Stimulated activated CD8-positive, alpha-beta memory T cell treated with anti-CD3 and anti-CD28 coated beads, Interleukin-12 subunit alpha, Interleukin-12 subunit beta, amount 100 ng/mL, for 1 hour (primary cell): ENCODE measurements around the gene KIAA0232.

ENCODE experiments used
- DNase-seq: peaks from one replicate; pipeline ENCODE4 v3.0.0-alpha.2; 2020; ENCODE audit warnings: low read depth

KIAA0232 gene, protein sequence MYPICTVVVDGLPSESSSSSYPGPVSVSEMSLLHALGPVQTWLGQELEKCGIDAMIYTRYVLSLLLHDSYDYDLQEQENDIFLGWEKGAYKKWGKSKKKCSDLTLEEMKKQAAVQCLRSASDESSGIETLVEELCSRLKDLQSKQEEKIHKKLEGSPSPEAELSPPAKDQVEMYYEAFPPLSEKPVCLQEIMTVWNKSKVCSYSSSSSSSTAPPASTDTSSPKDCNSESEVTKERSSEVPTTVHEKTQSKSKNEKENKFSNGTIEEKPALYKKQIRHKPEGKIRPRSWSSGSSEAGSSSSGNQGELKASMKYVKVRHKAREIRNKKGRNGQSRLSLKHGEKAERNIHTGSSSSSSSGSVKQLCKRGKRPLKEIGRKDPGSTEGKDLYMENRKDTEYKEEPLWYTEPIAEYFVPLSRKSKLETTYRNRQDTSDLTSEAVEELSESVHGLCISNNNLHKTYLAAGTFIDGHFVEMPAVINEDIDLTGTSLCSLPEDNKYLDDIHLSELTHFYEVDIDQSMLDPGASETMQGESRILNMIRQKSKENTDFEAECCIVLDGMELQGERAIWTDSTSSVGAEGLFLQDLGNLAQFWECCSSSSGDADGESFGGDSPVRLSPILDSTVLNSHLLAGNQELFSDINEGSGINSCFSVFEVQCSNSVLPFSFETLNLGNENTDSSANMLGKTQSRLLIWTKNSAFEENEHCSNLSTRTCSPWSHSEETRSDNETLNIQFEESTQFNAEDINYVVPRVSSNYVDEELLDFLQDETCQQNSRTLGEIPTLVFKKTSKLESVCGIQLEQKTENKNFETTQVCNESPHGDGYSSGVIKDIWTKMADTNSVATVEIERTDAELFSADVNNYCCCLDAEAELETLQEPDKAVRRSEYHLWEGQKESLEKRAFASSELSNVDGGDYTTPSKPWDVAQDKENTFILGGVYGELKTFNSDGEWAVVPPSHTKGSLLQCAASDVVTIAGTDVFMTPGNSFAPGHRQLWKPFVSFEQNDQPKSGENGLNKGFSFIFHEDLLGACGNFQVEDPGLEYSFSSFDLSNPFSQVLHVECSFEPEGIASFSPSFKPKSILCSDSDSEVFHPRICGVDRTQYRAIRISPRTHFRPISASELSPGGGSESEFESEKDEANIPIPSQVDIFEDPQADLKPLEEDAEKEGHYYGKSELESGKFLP (N-terminal part only)

GRCh38 chr4:6782147-6782845, at the start of gene KIAA0232:
Gene KIAA0232, plus strand, starts transcription at chr4:6782727. Its CDS starts 41,727 bp downstream, at chr4:6824454.
- peak; percentile 79 for DNase-seq

GRCh38 chr4:6733358-6734164, 49.0 kb upstream of the KIAA0232 start:
- DNase-seq, result no peak

DNA sequence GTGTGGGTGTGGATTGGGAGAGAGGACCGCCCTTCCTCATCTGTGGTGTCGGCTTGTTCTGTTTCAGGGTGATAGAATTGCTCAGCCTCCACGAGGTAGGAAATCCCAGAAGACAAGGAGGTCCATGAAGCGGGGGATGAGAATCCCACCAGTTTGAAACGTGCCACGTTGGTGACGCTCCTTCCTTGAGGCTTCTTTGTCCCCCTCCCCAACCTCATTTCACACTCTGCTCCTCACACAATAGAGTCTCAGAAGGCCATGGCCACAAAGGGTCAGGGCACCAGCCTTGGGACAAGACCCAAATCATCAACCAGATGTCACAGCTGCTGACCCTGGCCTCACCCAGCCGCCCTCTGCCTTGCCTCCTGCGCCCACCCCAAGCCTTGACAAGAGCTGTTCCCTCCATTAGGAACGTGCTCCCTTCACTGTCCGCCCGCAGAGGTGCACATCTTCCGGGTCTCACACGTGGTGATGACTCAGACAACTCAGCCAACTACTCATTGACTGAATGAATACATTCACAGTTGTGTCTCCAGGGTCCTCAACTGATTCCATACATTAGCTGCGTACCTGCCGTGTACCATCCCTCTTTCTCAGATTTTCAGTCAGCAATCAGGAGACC, 48.3 kb upstream of the KIAA0232 start:
- no peak for DNase-seq

DNA sequence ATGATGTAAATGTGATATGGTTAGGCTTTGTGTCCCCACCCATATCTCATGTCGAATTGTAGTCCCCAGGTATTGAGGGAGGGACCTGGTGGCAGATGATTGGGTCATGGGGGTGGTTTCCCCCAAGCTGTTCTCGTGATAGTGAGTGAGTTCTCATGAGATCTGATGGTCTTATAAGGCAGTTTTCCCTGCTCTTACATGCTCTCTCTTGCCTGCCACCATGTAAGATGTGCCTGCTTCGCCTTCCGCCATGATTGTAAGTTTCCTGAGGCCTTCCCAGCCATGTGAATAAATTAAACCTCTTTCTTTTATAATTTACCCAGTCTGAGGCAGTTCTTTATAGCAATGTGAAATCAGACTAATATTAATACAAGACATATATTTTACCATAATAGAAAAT, 42.6 kb upstream of the KIAA0232 start:
- no peak for DNase-seq

DNA sequence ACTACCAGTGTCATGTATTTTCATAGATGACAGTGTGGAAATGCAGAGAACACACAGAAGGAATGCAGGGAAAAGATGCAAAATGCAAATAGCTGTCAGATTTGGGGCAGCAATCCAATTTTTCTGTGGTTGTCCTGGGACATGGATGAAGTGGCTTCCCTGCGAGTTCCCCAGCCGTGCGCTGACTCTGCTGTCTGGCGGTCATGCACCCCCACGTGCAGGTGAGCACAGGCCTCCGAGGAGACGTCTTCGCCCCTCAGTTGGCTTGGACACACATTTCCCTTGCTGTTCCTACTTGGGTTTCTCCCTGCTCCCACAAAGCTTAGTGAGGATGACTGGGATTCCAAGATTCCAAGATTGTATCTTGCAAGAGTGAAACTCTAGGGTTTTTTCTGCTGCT, 42.2 kb upstream of the KIAA0232 start:
- DNase-seq, result no peak

DNA sequence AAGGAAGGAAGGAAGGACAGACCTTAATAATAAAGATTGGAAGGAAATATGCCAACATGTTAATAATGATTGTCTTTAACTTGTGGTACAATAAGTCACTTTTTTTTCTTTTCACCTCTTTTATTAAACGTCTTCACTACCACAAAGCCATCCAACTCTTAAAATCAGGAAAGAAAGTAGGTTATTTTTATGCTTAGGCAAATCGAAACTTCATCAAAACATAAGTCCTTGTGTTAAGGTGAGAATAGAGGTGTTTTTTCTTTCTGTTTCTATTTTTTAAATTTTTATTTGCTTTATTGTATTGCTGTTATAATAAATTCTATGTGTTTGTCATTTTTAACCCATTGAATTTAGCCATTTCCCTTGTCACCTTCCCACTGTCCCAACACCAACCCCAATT, 40.0 kb upstream of the KIAA0232 start:
- DNase-seq, result no peak

- no peak for DNase-seq
These were observed 39.5 kb upstream of the KIAA0232 start for GRCh38 chr4:6742989-6743388.

- DNase-seq, result no peak
These were observed 35.7 kb upstream of the KIAA0232 start for GRCh38 chr4:6746721-6747293.

- no peak for DNase-seq
These were observed 35.1 kb upstream of the KIAA0232 start for GRCh38 chr4:6747294-6748051.

GRCh38 chr4:6748286-6748685, 34.2 kb upstream of the KIAA0232 start:
- DNase-seq, result no peak

- DNase-seq, result no peak
These were observed 33.0 kb upstream of the KIAA0232 start for GRCh38 chr4:6749340-6750171.

- no peak for DNase-seq
These were observed 32.0 kb upstream of the KIAA0232 start for GRCh38 chr4:6750286-6751221.

DNA sequence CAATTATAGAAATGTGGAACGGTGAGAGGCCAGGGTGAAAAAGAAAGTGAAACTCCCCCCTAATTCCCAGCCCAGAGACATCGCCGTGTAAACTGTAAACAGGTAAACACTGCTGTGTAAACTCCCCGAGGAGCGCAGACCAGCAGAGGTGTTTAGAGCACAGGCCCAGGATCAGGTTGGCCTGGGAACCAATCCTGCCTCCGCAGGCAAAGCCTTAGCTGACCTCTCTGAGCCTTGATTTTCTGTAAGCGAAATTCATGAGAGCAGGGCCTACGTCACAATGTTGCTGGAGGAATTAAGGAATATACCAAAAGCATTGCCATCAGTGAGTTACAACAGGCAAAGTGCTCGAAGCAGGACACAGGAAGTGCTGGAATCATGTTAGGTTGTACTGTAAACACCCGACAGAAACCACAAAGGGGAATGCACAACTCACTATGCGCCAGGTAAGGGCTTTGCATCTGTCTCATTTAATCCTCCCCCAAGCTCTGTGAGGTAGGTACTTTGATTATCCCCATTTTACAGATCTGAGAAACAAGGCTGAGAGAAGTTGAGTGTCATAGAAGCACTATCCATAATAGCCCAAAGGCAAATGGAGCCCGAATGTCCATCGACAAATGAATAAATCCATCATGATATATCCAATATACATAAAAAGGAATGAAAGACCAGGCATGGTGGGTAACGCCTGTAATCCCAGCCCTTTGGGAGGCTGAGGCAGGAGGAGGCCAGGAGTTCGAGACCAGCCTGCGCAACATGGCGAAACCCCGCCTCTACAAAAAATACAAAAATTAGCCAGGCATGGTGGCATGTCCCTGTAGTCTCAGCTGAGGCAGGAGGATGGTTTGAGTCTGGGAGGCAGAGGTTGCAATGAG, 30.7 kb upstream of the KIAA0232 start:
- no peak for DNase-seq

GRCh38 chr4:6752486-6752829, 30.1 kb upstream of the KIAA0232 start:
- DNase-seq, result no peak

GRCh38 chr4:6753103-6753560, 29.4 kb upstream of the KIAA0232 start:
- no peak for DNase-seq

DNA sequence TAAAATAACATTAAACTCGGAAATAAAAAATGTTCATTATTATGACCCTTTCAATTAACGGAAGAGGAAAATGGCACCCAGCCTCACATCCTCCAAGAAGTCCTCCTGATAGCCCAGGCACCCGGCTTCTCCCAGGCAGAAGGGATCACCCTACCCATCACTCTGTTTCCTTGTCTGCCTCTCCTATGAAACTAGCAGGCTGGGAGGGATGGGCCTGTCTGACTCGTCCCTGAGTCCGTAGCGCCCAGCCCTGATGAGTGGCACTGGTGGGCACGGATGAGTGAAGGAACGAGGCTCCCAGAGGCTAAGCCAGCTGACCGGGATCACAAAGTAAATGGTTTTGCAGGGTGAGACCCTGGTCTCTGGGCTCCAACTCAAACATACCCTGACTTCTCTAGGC, 28.6 kb upstream of the KIAA0232 start:
- DNase-seq, result no peak
